SIG-M5 (cell line): Measurements from ENCODE around the gene ARHGAP8.
"Not testable (repeated sequence)": the region's sequence is repeated elsewhere in the genome, so short reads cannot be mapped to it uniquely, and the experiment has no call there.

Experiments used
- DNase-seq: peaks from one replicate; lab custom pipeline; 2025; lab: John Stamatoyannopoulos, UW

The ARHGAP8 gene

DNA sequence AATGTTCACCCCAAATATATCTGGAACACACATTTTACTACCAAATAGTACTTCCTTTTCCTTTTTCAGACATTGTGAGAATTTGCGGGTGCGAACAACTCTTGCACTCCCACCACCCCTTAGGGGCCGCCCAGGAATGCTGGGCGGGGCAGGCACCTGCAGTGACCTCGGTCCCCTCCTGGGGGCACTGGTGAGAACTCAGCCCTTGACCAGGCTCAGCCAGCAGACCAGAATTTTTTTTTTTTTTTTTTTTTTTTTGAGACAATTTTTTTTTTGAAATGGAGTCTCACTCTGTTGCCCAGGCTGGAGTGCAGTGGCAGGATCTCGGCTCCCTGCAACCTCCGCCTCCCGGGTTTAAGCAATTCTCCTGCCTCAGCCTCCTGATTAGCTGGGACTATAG lies 75.8 kb downstream of the ARHGAP8 start:
- no peak for DNase-seq

DNA sequence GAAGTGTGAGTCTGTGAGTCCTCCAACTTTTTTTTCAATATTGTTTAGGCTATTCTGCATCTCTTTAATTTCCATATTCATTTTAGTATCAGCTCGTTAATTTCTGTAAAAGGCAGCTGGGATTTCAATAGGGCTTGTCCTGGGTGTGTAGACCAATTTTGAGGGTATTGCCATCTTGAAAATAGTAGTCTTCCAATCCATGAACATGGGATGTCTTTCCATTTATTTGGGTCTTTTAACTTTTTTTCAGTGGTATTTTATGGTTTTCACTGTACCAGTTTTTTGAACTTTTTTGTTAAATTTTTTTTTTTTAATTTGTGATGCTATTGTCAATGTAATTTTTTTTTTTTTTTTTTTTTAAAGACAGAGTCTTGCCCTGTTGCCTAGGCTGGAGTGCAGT lies 79.5 kb downstream of the ARHGAP8 start:
- DNase-seq = no peak

DNA sequence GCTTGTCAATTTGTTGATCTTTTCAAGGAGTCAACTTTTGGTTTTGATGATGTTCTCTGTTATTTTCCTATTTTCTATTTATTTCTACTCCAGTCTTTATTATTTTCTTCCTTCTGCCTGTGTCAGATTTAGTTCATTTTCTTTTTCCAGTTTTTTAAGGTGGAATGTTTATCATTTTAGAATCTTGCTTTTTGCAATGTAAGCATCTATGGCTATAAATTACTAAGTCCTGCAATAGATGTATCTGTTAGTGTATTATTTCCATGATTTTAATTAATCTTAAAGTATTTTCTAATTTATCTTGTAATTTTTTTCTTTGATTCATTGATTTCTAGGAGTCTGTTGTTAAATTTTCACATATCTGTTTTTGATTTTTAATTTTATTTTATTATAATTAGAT lies 81.7 kb downstream of the ARHGAP8 start:
- DNase-seq = no peak

DNA sequence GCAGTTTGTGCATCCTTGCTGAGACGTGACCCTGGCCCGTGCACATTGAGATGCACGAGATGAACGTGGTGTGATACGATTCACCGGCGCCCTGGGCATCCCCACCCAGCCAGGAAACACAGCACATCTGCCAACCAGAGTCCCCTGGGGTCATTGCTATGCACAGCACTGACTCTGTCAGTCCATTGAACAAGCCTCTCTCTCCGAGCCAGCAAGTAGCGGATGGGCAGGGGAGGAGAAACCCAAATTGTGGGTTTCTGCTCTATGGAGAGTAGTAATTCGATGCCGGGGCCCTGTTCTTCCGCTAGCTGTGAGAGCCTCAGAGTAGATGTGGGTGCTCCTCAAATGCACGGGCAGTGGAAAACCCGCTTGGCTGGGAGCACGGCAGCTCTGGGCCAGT lies 85.1 kb downstream of the ARHGAP8 start:
- DNase-seq = no peak

DNA sequence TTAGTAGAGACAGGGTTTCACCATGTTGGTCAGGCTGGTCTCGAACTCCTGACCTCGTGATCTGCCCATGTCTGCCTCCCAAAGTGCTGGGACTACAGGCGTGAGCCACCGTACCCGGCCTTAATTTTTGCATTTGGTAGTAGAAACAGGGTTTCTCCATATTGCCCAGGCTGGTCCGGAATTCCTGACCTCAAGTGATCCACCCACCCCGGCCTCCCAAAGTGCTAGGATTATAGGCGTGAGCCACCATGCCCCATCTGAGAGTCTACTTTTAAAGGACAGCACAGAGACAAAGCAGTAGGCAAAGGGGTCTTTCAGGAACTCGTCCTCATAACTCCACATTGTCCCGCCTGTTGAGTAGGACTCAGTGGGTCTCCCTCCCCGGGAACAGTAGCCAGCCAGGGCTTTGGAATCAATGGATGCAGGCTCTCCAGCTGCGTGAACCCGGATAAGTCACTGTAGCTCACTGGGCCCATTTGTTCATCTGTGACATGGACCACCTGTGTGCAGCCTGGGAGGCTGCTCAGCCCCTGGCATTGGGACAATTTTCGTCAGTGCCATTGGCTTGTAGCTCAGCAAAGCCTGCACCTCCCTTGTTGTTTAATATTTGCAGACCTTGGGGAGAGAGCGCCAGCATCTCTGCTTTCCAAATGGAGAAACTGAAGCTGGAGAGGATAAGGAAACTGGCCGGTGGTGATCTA lies 86.1 kb downstream of the ARHGAP8 start:
- no peak for DNase-seq

DNA sequence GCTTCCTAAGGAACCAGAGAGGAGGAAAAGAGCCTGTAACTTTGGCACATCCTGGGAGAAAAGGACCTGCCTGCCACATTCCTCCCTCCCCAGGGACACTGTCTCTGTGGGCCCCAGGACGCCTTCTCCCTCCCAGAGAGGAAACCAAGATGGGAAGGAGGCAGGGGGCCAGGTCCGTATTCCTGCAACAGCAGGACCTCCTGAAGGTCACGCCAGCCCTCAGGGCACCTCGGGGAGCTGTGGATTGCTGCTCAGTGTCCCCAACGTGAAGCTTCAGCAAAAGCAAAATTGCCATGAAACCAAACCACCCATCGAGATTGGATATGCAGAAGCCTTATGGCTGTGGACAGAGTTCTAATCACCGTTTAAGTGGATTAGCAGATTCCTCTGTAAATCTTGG lies 86.7 kb downstream of the ARHGAP8 start:
- DNase-seq = no peak

DNA sequence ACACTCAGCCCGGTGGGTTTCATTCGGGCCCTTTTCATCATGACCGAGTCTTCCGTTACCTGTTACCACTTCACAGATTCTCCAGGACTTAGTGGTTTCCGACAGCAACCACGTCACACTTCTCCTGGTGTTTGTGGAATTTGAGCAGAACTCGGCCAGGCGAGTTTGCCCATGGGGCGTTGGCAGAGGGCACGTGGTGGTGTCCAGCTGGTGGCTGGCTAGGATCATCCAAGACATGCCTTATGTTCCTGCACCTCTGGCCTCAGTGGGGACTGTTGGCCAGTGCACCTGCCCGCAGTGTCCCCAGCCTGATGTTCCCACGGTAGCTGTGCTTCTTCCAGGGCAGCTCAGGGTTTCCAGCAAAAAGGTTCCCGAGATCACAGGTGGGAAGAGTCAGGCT lies 87.3 kb downstream of the ARHGAP8 start:
- DNase-seq = no peak

DNA sequence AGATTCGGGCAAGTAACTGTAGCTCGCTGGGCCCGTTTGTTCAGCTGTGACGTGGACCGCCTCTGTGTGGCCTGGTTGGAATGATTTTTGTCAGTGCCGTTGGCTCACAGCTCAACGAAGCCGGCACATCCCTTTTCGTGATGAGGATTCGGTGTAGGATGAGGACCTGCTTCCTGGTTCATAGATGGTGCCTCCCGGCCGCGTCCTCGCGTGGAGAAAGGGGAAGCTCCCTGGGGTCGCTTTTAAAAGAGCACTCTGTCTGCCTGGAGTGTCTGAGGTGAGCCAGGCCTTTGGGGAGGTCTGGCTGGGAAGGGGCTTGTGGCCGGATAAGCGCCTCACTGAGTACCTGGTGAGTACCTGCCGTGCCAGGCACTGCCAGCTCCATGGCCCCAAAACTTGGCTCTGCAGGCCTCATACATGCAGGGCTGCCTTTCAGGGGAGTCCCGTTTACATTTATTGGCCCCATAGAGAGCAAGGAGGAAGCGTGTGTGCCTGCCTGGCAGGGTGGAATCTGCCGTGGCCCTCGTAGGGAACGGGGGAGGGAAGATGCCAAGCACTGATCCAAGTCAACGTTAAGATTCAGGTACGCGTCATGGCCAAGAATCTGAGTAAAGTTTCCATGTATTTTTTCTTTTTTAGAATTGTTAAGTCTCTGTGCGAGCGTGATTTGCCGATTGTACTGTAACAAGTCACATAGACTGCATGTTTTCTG lies 88.4 kb downstream of the ARHGAP8 start:
- no peak for DNase-seq

DNA sequence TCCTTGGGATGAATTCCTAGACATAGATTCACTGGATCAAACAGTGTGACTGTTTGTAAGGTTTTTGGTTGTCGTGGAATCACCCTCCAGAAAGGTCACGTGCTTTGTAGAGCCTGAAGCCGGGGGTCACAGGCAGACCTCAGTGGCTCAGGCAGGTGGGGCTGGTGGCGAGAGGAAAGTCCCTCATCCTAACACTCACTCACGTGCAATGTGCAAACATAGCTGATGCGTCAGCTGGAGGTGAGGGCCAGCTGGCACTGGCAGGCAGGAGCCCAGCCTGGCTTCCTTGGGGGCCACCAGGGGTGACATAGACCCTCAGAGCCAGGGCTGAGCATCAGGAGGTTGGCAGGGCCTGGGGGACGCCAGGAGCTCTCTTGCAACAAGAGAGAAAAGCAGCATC lies 90.0 kb downstream of the ARHGAP8 start:
- DNase-seq = no peak

DNA sequence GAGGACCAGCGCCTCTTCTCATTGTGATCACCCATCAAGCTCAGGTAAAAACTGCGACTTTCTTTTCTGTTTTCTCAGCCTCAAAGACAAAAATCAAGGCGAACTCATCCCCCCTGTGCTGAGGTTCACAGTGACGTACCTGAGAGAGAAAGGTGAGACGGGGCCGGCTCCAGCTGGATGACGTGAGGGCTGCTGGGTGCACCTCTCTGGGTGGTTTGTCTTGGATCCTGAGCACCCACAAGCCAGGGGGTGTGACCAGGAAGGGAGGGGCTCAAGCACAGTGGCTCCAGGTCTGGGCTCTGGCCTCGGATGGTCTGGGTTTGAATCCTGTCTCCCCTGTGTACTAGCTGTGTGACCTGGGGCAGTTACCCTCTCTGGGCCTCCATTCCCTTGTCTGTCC lies 92.8 kb downstream of the ARHGAP8 start:
- DNase-seq = no peak

DNA sequence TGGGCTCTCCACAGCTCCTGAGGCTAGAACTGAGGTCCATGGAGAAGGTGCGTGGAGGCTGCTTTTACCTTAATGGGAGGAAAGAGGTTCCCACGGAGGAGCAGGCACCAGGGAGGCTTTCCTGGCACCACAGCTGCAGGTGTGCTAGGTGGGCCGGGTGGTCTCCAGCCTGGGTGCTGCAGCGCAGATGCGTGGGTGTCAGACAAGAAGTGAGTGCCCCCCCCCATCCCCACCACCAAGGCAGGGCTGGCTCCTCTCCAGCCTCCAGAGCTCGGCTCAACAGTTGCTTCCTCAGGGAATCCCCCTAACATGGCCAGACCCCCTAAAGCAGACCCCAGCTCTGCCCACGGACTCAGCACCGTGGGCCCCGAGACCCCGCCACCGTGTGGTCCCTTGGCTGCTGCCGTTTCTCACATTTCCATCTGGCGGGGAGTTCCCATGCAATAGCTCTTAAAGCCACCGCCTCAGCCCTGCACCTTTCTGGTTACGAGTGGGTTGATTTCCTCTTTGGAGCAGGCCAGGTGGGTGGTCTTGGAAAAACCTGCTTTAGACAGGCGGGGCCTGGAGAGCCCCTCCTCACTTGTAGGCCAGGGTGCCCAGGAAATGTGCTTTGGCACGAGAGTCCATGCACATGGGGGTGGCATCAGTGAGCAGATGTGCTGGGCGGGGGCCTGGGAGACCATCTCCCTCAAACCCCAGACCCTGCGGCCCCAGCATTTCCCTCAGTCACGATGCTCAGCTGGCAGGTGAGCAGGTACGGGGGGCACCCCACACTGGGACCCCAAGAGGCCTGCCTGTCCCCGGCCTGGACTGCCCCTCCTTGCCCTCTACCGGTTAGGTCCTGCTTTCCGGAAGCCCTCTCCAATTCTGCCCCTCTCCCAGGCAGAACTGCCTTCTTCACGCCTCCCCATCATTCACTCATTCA lies 93.7 kb downstream of the ARHGAP8 start:
- DNase-seq = no peak

DNA sequence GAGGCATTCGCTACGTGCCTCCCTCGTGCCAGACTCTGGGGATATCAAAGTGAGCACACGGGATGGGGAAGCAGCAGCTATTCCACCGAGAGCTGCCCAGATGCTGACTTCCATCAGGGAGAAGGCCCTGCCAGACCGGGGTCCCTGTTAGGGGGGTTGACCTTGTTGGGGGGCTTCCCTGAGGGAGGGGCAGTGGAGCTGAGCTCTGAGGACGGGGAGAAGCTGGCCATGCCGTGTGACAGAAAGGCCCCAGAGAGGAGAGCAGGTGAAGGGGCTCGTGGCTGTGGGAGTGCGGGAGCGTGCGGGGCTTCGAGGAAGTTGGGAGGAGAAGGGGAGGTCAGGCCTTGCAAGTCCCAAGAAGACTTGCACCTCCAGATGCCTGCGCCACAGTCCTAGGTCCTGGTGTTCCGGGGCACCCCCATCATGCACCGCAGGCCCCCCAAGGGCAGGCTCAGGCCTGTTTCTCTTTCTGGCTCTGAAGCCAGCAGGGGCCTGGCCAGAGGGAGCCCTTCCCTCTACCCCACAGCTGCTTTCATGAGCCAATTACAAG lies 94.4 kb downstream of the ARHGAP8 start:
- DNase-seq = no peak

DNA sequence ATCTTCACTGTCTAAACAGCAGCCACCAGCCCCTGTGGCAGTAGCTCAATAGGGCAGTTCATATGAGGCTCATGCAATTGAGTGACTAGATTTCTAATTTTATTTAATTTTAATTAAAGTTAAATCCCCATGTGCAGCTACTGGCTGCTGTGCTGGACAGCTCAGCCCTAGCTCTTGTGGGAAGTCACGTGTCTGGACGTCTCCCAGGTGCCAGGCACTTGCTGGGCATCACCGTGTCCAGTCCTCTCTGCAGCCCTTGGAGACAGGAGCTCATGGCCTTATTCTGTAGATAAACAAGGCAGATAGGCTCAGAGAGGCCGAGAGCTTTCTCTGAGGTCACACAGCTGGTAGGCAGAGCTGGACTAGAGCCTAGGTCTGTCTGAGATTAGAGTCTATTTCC lies 95.0 kb downstream of the ARHGAP8 start:
- no peak for DNase-seq

DNA sequence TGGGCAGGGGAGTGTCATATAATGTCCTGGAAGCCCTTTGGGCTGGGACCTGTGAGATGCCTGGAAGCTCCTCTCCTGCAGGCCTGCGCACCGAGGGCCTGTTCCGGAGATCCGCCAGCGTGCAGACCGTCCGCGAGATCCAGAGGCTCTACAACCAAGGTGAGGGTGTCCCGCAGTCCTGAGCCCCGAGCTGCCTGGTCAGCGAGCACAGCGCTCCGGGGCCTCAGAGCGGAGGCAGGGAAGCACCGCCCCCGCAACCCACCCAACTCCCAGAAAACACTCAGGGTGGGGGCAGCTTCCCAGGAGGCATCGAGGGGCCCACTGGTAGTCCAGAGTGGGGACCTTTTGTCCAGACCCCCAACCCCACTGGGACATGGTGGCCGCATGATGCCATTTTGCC lies 95.5 kb downstream of the ARHGAP8 start:
- DNase-seq = no peak

DNA sequence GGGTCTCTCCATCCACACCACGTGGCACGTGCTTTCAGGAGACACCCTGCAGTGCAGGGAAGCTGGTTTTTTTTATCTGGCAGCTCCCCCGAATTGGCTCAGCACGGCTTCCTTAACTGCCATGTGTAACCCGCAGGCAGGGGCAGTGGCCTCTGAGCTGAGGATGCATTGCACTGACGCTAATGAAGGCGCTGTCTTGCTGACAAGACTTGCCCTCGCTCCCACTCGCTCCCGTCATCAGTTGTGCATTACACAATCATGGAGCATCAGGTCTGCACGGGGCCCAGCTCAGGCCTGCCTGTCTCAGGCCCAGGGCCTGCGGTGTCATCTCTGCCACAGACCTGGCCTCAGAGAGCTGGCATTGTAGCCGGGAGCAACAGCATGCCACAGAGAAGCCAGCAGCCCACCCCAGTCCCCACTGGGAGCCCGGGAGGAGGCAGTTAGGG lies 95.9 kb downstream of the ARHGAP8 start:
- no peak for DNase-seq

DNA sequence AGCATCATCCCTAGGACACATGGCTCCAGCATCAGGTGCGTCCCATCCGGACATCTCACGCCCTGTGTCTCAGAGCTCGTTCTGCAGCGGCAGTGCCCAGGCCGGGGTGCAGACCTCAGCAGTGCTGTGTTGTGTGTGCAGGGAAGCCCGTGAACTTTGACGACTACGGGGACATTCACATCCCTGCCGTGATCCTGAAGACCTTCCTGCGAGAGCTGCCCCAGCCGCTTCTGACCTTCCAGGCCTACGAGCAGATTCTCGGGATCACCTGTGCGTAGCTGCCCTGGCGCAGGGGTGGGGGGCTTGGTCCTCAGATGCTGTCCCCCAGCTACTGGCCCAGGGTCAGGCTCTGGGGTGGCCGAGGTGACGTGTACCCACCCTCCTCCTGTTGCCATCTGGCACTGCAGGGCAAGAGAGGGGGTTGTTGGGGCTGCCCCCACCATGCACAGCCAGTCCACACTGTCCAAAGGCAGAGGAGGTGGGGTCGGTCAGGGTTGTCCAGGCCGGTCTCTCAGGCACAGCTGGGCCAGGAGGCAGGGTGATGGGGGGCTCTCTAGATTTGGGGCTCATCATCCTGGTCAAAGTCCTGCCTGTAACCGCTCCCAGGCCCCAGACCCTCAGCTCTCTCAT lies 96.5 kb downstream of the ARHGAP8 start:
- DNase-seq = no peak

DNA sequence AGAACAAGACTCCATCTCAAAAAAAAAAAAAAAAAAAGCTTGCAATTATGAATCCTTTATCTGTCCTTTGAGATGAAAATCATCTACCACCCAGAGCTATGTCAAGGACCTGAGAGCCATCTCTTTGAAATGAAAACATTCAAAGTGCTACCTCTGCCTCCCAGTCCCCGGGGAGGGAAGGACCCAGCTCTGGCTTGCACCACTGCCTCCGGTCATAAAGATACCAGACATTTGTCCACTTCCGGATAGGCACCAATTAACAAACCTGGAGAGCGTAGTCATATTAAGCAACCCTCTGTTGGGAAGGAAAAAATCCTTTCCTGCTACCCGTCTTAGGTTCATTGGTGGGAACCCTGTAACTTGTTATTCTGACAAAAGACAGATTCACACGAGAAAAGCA lies 98.6 kb downstream of the ARHGAP8 start:
- DNase-seq = no peak

DNA sequence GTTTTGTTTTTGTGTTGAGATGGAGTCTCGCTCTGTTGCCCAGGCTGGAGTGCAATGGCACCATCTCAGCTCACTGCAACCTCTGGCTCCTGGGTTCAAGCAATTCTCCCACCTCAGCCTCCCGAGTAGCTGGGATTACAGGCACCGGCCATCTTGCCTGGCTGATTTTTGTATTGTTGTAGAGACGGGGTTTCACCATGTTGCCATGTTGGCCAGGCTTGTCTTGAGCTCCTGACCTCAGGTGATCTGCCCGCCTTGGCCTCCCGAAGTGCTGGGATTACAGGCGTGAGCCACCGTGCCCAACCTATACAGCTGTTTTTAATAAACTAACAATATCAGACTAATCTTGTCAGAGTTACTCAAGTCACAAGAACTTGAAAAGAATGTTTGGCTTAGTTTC lies 102.3 kb downstream of the ARHGAP8 start:
- not testable (repeated sequence) for DNase-seq

DNA sequence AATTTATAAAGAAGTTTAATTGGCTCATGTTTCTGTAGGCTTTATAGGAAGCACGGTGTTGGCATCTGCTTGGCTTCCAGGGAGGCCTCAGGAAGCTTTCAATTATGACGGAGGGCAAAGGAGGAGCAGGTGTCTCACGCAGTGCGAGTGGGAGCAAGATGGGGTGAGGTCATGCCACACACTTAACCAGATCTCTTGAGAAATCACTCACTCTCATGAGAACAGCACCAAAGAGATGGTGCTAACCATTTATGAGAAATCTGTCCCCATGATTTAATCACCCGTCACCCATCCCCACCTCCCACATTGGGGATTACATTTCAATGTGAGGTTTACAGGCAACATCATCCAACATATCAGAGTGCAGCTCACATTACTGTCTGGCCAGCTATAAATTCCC lies 103.5 kb downstream of the ARHGAP8 start:
- no peak for DNase-seq

DNA sequence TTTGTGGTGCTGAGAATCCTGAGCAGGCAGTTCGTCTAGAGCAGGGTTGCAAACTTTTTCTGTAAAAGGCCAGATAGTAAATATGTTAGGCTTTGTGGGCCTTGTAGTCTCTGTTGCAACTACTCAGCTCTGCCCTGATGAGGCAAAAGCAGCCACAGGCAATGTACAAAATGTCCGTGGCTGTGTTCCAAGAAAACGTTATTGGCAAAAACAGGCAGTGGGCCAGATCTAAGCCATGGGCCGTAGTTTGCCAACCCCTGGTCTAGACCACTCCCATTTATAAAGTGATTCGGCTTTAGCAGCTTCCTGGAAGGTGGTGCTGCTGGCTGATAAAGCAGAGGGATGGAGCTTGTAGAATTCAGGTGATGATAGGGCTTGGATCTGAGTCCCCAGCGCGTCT lies 106.4 kb downstream of the ARHGAP8 start:
- not testable (repeated sequence) for DNase-seq

DNA sequence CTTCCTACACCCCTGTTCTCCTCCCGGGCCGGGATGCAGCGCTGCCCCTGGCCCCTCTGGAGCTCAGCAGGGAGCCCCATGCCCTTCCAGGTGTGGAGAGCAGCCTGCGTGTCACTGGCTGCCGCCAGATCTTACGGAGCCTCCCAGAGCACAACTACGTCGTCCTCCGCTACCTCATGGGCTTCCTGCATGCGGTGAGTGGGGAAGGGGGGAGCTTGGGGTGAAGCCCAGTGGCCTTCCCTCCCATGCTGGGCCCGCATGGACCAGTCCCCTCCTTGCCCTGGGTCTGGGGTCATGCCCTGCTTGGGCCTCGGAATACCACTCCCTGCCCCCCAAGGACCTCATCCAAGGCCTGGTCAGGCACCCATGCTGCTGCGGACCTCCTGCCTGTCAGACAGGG lies 107.3 kb downstream of the ARHGAP8 start:
- DNase-seq = no peak

DNA sequence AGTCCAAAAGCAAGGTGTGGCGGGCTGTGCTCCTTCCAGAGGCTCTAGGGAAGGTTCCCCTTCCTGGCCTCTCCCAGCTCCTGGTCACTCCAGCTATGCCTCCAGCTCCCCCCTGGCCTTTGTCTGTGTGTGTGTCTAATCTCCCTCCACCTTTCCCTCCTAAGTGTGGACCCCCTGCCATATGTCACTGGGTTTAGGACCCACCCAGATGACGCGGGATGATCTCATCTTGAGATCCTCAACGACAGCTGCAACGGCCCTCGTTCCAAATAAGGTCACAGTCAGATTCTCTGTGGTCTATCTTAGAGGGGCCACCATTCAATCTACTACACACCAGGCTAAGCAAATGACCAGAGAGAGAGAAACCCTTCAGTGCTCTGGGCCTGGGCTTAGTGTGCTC lies 107.9 kb downstream of the ARHGAP8 start:
- no peak for DNase-seq
